ENCODE measurements around the gene TMEM141.
"Not testable (repeated sequence)": the region's sequence is repeated elsewhere in the genome, so short reads cannot be mapped to it uniquely, and the experiment has no call there.

Gene TMEM141

GRCh38 chr9:136755302-136756133 is 35.6 kb upstream of the TMEM141 start:
- DNase-seq (ENCODE audit: low read depth in 1 of 2, low spot score in 1 of 2) = not testable (repeated sequence)

- no peak for DNase-seq (ENCODE audit: low read depth in 1 of 2, low spot score in 1 of 2)
These were observed 35.1 kb upstream of the TMEM141 start for GRCh38 chr9:136756134-136756438.

- DNase-seq (ENCODE audit: low read depth in 1 of 2, low spot score in 1 of 2) = no peak
These were observed 34.3 kb upstream of the TMEM141 start for GRCh38 chr9:136756836-136757235.

GRCh38 chr9:136757328-136757727 is 33.8 kb upstream of the TMEM141 start:
- no peak for DNase-seq (ENCODE audit: low read depth in 1 of 2, low spot score in 1 of 2)

- no peak for DNase-seq (ENCODE audit: low read depth in 1 of 2, low spot score in 1 of 2)
These were observed 33.4 kb upstream of the TMEM141 start for GRCh38 chr9:136757751-136758140.

- DNase-seq (ENCODE audit: low read depth in 1 of 2, low spot score in 1 of 2) = no peak
These were observed 32.1 kb upstream of the TMEM141 start for GRCh38 chr9:136759001-136759400.

- no peak for DNase-seq (ENCODE audit: low read depth in 1 of 2, low spot score in 1 of 2)
These were observed 31.5 kb upstream of the TMEM141 start for GRCh38 chr9:136759436-136760325.

- DNase-seq (ENCODE audit: low read depth in 1 of 2, low spot score in 1 of 2) = no peak
These were observed 30.7 kb upstream of the TMEM141 start for GRCh38 chr9:136760424-136760823.

- not testable (repeated sequence) for DNase-seq (ENCODE audit: low read depth in 1 of 2, low spot score in 1 of 2)
These were observed 30.2 kb upstream of the TMEM141 start for GRCh38 chr9:136760834-136761544.

GRCh38 chr9:136761545-136761981 is 29.6 kb upstream of the TMEM141 start:
- DNase-seq (ENCODE audit: low read depth in 1 of 2, low spot score in 1 of 2) = no peak

- no peak for DNase-seq (ENCODE audit: low read depth in 1 of 2, low spot score in 1 of 2)
These were observed 28.9 kb upstream of the TMEM141 start for GRCh38 chr9:136762221-136762691.

GRCh38 chr9:136762915-136763648 is 28.1 kb upstream of the TMEM141 start:
- DNase-seq (ENCODE audit: low read depth in 1 of 2, low spot score in 1 of 2) = peak in 1 of 2 donors; percentile 43

GRCh38 chr9:136763649-136764035 is 27.5 kb upstream of the TMEM141 start:
- DNase-seq (ENCODE audit: low read depth in 1 of 2, low spot score in 1 of 2) = no peak

GRCh38 chr9:136764301-136764891 is 26.7 kb upstream of the TMEM141 start, which contains the start of gene LCN15:
LCN15 (minus strand) TSS chr9:136764518; CDS start chr9:136764488, 30 bp downstream.
- DNase-seq (ENCODE audit: low read depth in 1 of 2, low spot score in 1 of 2) = no peak

- DNase-seq (ENCODE audit: low read depth in 1 of 2, low spot score in 1 of 2) = no peak
These were observed 26.1 kb upstream of the TMEM141 start for GRCh38 chr9:136765041-136765440.

- not testable (repeated sequence) for DNase-seq (ENCODE audit: low read depth in 1 of 2, low spot score in 1 of 2)
These were observed 25.3 kb upstream of the TMEM141 start for GRCh38 chr9:136765745-136766409.

GRCh38 chr9:136766410-136767120 is 24.6 kb upstream of the TMEM141 start:
- peak in 1 of 2 donors; percentile 33 for DNase-seq (ENCODE audit: low read depth in 1 of 2, low spot score in 1 of 2)

GRCh38 chr9:136769710-136770191 is 21.4 kb upstream of the TMEM141 start:
- DNase-seq (ENCODE audit: low read depth in 1 of 2, low spot score in 1 of 2) = peak in 1 of 2 donors; percentile 33

GRCh38 chr9:136771907-136772415 is 19.2 kb upstream of the TMEM141 start:
- no peak for DNase-seq (ENCODE audit: low read depth in 1 of 2, low spot score in 1 of 2)
